Fibroblast of peridontal ligament (primary cell): ENCODE measurements around the gene SIVA1.

Experiments used
- DNase-seq: peaks from one replicate; pipeline ENCODE4 v3.0.0-alpha.2; 2010; ENCODE audit errors: extremely low read depth

The SIVA1 gene

GRCh38 chr14:104797115-104798044 lies 44.4 kb downstream of the SIVA1 start:
- no peak for DNase-seq

- no peak for DNase-seq
Measured at GRCh38 chr14:104798300-104799243, 45.6 kb downstream of the SIVA1 start.

DNA sequence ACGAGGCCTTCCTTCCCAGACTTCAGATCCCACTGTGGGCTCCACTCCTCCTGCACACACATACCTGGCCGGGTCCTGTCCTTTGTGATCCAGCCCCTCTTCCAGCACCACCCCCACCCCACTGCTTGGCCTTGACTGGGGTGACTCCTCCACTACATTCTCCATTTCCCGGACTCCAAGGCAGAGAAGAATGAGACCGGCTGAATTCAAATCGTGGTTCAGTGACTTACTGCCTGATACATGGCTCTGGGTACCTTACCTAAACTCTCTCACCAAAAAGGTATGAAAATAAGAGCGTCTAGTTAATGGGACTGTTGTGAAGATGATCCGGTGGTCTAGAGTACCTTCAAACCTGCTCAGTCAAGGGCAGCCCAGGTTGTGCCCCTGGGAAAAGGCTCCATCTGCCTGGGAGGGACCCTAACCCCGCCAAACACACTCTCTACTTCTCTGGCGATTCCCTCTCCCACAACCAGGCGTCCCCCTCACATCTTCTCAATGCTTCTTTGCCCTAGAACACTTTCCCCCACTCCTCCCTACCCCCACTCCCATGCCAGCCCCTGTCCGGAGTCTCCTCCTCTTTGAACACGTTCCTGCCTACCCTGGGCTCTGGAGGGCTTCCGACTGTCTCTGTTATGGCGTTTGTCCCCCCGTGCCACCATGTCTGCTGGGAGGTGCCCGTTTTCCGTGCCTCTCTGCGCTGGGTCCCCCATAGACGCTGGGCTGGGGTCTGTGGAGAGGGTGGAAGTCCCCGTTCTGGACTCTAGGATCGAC lies 46.5 kb downstream of the SIVA1 start:
- peak; percentile 44 for DNase-seq

DNA sequence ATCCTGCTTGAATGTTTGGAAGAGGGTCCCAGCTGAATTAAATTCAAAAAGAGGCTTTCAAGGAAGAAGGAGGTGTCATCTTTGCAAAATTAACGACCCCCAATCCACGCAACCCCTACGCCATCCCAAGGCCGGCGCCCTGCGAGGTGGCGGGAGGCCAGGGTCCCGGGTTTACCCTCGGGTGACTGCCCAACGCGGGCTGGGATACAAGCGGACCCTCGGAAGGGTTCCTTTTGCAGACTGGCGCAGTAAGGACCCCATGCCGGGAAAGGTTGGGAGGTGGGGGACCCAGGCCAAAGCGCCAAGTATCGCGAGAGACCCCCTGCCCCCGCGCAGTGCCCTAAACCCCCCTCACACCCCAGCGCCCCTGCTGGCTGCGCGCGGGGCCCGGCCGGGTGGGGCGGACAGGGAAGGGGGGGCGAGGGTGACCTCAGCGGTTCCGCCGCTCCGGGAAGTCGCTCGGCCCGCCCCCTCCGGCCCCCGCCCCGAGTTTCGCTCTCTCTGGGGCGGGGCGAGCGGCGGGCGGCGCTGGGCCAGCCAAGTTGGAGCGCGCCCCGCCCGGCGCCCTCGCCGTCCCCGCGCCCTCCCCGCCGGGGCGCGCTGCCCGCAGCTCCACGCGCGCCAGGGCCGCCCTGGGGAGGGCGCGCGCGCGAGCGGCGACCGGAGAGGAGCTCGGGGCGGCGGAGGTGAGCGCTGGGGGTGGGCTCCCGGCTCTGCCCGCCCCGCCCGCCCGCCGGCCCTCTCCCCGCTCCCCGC lies 47.2 kb downstream of the SIVA1 start:
- DNase-seq, result peak; percentile 69

DNA sequence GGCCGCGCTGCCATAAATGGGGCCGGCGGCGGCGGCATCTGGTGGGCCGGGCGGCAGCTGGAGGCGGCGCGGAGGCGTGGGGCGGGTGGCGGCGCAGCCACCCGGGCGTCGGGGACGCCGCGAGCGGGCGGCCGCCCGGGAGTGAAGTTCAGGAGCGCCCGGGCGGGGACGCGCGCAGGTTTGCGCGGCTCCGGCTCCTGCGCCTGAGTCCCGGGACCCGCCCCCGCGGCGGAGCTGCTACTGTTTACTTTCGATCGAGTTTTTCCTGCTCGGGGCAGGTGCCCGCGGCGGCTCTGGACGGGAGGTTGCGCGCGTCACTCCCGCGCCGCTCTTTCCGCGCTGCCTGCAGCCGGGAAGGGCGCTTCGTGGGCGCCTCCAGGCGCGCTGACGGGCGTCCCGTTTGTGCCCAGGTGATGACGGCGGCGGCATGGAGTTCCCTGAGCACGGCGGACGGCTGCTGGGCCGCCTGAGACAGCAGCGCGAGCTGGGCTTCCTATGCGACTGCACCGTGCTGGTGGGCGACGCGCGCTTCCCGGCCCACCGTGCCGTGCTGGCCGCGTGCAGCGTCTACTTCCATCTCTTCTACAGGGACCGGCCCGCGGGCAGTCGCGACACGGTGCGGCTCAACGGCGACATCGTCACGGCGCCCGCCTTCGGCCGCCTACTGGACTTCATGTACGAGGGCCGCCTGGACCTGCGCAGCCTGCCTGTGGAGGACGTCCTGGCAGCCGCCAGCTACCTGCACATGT lies 48.0 kb downstream of the SIVA1 start, which contains the start of gene ZBTB42:
TSS of gene ZBTB42 (plus strand) at position 331 of the 749 bp plus-strand sequence. CDS start at position 428, 97 bp downstream.
- peak; percentile 24 for DNase-seq

- DNase-seq, result no peak
Measured at GRCh38 chr14:104801520-104802393, 48.8 kb downstream of the SIVA1 start.

DNA sequence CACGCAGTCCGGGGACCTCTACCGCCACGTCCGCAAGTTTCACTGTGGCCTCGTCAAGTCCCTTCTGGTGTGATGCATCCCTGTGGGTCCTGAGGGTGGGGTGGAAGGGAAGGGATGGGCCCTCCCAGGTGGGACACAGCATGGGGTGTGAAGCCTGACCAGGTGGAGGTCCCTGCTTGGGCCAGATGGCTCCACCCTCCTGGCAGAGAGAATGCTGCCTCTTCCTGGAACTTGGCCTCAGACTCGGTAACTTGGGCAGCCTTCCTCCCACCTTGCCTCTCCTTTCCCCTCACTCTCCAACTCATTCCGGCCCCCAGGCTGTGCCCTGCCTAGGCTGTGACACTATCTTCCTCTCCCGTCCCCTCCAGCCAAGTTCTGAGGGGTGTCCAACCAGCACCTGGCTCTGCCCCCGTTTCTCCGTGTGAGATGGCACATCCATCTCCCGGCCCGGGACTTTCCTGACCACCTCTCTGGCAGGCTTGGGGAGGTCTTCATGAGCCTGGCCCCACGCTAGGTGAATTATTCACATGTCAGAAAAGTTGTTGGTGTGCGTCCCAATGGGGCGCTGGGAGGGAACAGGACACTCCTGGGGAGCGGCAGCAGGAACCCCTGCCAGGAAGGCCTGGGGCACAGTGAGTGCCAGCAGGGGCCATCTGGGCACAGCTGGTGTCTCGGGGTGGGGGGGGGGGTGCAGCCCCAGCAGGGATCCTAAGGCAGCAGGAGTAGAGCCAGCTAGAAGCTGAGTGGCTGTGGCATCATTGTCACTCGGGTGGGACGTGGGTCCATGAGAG lies 49.6 kb downstream of the SIVA1 start:
- DNase-seq, result no peak

GRCh38 chr14:104803280-104803911 lies 50.4 kb downstream of the SIVA1 start:
- no peak for DNase-seq

DNA sequence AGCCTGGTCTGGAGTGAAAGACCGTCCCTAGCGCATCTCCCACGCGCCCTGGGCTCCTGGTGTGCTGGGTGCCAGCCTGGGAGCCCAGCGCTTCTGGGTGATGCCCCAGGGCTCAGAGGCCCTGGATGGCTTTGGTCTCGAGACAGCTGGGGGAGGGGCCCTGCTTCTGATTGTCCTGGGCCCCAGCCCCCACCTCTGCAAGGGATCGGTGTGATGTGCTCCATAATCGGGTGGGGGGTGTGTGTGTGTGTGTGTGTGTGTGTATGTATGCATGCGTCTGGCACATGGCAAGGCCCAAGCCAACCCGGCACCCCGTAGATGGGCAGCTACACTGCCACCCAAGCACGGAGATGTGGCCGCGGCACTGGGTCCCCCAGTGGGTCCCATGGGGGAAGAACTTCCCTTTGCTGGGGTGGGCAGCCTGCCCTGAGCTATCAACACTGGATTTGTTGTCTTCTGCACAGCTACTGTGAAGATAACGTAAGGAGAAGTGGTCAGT lies 51.0 kb downstream of the SIVA1 start:
- no peak for DNase-seq

DNA sequence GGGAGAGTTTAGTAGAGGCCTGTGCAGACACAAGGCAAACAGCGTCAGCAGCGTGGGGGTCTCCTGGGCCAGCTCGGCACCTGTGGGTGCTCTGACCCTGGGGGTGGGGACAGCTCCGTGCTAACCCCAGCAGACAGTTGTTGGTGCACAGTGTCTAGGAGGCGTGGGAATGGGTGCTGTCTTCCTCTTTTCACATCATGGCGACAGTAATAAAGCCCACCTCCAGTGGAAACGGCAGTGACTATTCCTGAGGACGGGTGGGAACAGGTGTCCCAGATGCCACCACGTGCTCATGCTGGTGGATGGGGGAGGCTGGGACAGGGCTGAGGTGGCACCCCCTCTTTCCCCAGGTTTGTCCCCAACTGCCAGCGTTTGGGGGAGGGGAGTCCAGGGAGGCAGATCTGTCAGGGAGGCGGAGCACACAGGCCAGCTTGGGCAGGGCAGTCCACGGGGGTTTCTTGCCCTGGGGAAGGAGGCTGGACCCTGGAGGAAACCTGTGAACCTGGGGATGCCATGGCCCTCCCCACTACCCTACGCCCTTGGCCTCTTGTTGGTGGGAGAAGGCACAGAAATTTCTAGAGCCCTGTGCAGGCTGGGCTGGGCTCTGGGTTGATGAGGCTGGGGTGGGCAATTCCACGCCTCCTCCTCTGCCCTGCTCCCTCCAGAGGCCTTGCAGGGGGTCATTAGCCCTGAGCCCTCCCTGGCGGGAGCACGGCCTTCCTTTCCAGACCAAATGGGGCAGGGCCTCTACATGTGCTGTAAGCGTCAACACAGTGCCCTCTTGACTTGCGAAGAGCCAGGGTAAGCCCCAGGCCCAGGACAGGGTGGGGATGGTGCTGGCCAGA lies 51.8 kb downstream of the SIVA1 start:
- no peak for DNase-seq

DNA sequence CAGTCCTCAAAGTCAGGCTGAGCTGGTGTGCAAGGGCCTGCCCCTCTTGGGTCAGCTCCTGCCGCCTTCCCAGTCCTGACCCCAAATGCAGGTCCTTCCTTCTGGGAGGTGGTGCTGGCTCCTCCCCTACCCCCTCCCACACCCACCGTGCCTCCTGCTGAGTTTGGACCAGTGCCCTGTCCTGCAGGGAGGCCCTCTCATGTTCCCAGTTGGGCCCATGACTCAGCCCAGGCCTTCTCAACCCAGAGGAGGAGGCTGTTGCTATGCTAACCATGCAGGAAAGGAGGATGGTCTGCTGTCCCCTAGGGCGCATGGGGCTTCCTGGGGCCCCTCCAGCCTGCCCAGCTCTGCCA lies 52.4 kb downstream of the SIVA1 start:
- peak; percentile 81 for DNase-seq

DNA sequence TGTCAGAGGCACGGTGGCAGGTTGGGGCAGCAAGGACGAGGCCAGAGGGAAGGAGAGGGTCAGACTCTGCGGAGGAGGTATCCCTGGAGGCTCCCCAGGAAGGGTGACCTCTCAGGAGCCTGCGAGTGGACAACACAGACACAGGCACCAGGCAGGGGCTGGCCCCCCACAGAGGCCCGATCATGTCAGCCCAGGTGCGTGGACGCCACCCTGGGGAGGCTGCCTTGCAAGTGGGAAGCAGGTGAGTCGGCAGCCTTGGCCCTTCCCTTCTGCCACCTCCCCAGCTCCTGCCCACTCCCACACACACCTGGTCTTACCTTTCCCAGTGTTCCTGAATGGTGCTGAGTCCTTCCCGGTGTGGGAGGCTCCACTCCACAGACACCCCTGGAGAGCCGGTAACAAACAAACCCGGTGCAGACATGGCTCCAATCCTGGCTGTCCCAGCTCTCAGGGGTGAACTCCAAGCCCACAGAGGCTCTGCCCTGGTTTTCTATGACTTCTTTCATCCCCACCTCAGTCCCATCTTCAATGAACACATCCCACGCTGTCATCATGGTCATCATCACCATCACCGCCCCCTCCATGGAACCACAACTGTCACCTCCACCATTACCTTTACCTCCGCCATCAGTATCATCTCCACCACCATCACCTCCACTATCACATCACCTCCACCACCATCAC lies 53.1 kb downstream of the SIVA1 start:
- DNase-seq, result no peak

GRCh38 chr14:104806625-104807465 lies 53.9 kb downstream of the SIVA1 start:
- DNase-seq, result no peak

DNA sequence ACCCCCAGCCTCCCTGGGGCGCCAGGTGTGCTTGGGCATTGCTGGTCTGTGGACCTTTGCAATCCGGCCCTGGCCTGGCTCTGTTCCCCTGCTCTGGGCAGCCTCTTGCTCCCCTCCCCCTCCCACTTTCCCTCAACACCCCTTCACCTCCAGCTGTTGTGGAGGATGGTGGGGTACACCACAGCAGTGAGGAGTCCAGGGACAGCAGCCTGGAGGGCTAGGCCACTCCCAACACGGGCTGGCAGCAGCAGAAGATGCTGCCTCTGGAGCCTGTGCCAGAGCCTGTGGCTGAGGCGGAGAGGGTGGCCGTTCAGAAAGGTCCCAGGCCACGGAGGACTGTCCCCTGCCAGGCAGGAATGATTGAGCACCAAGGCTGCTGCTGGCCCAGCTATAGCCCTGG lies 55.5 kb downstream of the SIVA1 start:
- no peak for DNase-seq
